NOMO-1 treated with dmso at 0.1 percent for 144 hours (cell line): ENCODE results near the gene CRTC3.
"Not testable (repeated sequence)": the region's sequence is repeated elsewhere in the genome, so short reads cannot be mapped to it uniquely, and the experiment has no call there.

Experiments
- DNase-seq: peaks from one replicate; lab custom pipeline; 2025; ENCODE audit not compliant: unreplicated experiment; lab: John Stamatoyannopoulos, UW

The CRTC3 gene

DNA sequence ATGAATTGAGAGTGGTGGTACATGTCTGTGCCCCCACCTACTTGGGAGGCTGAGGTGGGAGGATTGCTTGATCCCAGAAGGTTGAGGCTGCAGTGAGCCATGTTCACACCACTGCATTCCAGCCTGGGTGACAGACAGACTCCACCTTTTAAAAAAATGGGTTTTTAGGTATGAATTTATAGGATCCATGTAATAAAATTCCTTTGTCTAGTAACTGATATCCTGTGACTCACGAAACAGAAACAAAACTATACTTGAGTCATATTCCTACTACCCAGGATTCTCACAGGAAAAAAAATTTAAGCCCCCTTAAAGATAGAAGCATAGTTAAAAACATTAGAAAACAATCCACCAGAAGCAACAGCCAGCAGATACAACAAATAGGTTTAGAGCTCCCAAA is 10.0 kb upstream of the CRTC3 start:
- DNase-seq: no peak

DNA sequence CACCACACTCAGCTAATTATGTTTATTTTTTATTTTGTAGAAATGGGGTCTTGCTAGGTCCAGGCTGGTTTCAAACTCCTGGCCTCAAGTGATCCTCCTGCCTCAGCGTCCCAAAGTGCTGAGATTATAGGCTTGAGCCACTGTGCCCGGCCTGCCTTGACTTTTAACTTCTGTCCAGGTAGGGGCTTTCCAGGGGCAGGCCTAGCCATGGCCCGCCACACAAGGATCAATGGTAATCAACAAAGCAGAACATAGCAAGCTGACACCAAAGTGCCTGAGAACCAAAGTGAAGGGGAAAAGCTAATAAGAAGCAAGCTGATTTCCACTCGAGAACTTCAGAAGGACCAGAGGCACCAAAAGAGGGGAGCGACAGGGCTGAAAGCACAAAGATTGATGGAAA is 9.4 kb upstream of the CRTC3 start:
- DNase-seq: no peak

DNA sequence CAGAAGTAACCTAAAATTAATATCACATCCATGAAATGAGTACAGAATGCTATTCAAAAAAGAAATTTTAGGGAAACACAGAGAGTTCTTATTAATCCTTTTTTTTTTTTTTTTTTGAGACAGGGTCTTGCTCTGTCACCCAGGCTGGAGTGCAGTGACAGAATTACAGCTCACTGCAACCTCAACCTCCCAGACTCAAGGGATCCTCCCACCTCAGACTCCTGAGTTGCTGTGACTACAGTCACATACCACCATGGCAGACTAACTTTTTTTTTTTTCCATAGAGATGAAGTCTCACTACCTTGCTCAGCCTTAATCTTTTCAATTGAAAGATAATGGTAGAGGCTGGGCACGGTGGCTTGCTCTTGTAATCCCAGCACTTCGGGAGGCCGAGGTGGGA is 6.3 kb upstream of the CRTC3 start:
- no peak for DNase-seq

DNA sequence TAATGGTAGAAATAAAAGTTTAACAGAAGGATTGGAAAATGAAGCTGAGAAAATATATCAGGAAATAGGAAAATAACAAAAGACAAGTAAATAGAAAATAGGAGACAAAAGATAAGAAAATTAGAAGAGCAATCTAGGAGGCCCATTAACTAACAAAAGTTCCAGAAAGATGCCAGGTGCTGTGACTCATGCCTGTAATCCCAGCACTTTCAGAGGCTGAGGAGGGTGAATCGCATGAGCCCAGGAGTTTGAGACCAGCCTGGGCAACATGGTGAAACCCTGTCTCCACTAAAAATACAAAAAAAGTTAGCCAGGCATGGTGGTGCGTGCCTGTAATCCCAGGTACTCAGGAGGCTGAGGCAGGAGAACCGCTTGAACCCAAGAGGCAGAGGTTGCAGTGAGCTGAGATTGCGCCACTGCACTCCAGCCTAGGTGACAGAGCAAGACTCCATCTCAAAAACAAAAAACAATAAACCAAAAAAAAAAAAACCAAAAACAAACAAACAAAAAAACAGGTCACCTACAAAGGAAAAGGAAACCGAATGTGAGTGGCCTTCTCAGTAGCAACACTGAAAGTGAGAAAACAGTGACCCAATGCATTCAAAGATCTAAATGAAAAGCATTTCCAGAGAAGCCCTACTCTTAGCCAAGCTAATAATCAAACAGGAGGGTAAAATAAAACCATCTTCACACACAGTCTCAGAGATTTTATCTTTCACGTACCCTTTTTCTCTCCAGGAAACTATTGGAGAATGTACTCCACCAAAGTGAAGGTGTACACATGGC is 5.5 kb upstream of the CRTC3 start:
- DNase-seq: not testable (repeated sequence)

DNA sequence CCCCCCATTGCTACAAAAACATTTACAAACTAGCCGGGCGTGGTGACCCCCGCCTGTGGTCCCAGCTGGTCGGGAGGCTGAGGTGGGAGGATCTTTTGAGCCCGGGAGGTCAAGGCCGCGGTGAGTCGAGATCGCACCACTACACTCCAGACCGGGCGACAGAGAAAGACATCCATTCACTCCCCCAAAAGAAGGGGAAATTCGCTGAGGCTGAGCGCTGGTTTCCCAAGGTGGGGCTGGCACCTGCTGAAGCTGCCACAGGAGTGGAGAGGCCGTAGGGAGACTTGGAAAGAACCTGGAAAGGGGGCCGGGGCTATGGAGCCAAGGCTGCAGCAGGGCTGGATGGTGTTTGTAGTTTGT is 732 bp upstream of the CRTC3 start:
- DNase-seq: no peak

DNA sequence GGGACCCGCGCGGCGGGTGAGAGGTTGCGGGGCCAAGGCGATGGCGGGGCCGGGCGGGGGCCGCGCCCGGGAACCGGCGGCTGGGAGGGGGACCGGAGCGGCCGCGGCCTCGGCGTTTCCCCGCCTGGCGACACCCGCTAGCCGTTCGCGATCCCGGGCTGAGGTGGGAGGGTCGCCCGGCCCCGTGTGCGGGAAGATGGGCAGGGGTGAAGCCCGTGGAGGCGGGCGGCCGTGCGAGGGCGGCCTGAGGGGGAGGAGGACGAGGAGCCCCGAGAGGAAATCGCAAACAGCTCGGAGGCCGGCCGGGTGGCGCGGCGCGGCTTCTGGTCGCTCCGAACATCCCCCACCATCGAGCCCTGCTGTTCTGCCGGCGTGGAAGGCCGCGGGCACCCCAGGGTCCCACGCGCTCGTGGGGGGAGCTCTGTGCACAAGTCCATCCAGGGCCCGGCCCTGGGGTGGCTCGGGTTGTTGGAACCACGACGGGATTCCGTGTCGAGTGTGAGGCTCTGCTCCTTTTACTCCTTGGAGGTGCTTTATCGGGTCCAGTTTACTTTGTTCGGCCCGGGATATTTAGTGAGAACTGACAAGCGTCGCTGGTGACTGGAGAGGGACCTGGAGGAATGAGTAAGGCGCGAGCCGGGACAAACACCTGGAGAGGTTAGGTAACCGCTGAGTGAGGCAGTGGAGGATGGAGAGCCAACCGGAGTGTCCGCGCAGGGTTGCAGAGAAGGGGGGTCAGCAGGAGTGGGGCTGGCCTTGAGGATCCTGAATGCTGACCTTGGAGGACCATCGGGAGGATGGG is 728 bp downstream of the CRTC3 start:
- DNase-seq: no peak

DNA sequence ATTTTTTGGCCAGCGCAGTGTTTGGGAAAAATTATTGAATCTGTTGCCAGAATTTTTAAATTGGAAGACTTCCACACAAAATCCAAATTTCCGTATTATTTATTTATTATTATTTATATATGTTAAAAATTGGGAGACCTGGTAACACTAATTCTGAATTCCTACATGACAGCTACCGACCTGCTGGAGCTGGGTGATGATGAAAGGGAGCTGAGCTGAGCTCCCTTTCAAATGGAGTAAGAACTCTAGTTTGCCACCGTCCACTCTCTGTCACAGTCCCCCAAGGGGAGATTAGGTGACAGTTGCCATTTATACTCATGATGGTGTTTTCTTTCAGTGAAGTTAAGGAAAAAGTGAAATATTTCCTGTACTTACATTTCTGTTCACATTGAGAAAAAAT is 1.4 kb downstream of the CRTC3 start:
- DNase-seq: no peak

DNA sequence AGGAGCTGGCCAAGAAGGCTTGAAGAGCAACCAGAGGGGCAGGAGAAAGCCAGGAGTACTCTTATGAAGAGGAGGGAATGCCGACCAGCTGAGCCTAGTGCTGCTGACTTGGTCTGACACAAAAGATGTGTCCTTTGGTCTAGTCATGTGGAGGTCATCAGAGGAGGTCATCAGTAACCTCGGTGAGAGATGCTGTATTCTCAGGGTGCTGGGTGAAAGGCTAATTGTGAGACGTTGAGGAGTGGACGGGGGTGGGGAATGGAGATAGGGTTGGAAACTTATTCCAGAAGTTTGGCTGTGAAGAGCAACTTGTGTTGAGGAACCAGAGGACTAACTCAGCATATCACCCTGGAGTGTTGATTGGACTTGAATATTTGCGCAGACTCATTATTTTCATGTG is 5.5 kb downstream of the CRTC3 start:
- DNase-seq: no peak

DNA sequence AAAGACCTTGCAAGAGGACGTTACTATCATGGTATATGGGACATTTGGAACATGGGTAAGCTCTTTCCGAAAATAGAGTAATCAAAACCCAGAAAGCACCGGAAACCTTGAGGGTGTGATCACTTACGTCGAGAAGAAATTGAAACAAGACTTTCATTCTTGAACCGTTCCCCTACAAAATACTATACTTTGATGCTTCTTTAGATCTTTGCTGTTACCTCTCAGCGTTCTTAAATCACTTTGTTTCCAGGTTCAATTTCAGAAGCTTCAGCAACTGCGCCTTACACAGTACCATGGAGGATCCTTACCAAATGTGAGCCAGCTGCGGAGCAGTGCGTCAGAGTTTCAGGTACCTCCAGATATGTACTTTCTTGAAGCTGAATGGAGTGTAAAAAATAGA is 10.1 kb downstream of the CRTC3 start:
- no peak for DNase-seq

DNA sequence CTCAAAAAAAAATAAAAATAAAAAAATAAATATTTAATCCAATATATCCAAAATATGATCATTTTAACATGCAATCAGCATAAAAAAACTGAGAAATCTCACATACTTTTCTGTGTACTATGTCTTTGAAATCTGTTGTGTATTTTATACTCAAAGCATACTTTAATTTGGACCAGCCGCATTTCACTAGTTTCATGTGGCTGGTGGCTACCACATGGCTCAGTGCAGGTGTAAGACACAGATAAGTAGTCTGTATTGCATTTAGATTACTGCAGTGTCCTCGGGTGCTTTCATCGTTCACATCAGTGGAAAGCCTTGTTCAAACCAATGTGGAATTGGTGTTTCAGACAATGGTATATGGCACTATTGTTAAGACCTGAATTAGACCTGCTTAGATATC is 11.0 kb downstream of the CRTC3 start:
- DNase-seq: no peak

DNA sequence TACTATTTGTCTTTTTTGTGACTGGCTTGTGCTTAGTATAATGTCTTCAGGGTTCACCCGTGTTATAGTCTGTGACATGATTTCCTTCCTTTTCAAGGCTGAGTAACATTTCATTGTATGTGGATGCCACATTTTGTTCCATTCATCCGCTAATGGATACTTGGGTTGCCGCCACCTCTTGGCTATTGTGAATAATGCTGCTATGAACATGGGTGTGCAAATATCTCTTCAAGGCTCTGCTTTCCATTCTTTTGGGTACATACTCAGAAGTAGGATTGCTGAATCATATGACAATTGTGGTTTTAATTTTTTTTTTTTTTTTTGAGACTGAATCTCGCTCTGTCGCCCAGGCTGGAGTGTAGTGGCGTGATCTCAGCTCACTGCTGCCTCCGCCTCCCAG is 15.4 kb downstream of the CRTC3 start:
- no peak for DNase-seq

DNA sequence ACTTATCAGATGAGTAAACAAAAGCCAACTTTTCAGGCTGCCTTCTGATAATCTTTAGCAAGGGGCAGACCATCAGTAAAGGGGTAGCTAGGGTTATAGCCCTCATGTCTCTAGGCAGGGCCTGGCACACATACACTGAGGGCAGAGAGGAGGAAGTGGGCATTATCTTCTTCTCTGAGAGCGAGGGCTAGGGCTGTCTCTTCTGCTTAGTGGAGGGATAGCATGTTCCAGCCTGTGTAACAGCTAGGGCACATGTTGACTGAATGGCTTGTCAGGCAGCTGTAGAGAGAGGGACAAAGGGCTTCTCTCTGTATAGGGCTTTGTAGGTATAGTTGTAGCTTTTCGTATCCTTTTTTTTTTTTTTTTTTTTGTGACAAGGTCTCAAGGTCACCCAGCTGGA is 17.8 kb downstream of the CRTC3 start:
- DNase-seq: no peak

DNA sequence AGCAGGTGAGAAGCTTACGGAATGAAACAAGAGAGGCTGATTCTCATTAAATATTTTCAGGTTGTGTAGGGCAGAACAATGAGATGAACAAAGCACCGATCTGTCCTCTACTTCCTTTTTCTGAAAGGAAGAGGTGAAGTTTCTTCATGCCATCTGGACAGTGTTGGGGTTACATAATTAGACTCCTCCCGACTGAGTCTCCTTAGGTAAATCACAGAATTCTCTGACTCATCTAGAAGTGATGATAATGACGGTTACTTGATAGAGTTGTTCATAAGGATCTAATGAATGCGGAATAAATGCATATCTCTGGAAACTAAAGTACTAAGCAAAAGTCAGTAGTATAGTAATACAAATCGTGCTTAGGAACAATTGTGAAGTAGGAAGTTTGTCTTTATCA is 21.2 kb downstream of the CRTC3 start:
- DNase-seq: peak; percentile 76

DNA sequence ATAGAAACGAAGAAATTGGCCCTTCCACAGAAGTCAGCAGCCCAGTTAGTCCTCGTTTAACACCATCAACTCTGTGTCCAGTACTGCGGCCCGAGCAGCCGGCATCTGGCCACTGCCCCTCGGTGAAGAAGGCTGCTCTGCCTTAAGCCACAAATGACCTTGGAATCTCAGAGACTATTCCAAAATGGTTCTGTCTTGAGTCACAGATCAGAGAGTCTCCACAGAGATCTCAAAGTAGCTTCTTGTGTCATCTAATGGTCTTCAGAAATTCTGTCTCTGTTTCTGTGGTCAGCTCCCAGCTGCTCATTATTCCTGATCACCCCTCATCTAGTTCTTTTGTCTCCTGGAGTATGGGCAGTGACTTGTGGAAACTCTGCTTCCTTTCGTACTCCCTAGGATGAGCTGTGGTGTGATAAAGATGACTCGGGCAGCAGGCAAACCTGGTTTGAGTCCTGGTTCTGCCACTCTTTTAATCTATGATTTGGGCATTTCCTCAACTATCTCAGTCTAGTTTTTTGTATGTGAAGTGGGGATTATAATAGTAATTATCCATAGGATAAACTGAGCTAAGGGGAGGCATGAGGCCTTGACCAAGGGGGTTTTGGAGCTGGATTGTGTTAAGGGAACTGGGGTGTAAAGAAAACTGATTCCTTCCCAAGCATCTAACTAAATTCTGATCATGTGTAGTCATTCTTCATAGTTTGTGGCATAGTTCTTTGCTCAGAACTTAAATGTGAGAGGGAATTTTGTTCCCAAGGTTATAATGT is 22.6 kb downstream of the CRTC3 start:
- no peak for DNase-seq

DNA sequence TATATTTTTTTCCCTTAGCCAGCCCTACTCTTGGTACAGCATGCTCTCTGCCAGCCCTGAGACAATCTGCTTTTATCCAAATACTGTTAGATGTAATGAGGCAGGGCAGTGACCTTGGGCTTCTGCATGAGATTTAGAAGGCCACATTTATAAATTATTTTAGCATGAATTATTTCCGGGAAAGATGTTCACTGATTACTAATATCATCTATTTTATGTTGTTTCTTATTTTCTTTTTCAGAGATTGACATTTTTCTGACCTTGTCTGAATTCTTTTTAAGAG is 23.1 kb downstream of the CRTC3 start:
- no peak for DNase-seq

DNA sequence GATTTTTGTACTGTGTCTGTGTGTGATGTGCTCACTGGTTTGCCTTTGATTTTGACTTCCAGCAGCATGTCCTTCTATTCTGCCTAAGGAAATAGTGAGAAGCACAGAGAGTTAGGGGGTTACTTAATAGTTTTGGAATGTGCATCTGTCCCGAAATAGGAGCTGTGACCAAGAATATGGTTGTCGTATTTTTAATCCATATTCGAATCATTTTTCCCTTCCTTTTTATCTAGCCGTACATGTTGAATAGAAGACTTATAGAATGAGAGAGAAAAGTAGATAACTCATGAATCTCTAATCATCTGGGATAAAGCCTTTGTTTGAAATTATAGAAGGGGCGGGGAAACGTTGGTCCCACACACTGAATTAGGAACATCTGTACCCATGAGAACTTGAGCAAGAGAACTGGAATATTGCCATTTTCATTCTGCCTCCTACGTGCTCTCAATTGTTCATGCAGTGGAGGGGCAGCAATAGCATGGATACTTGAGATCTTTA is 23.6 kb downstream of the CRTC3 start:
- DNase-seq: no peak

DNA sequence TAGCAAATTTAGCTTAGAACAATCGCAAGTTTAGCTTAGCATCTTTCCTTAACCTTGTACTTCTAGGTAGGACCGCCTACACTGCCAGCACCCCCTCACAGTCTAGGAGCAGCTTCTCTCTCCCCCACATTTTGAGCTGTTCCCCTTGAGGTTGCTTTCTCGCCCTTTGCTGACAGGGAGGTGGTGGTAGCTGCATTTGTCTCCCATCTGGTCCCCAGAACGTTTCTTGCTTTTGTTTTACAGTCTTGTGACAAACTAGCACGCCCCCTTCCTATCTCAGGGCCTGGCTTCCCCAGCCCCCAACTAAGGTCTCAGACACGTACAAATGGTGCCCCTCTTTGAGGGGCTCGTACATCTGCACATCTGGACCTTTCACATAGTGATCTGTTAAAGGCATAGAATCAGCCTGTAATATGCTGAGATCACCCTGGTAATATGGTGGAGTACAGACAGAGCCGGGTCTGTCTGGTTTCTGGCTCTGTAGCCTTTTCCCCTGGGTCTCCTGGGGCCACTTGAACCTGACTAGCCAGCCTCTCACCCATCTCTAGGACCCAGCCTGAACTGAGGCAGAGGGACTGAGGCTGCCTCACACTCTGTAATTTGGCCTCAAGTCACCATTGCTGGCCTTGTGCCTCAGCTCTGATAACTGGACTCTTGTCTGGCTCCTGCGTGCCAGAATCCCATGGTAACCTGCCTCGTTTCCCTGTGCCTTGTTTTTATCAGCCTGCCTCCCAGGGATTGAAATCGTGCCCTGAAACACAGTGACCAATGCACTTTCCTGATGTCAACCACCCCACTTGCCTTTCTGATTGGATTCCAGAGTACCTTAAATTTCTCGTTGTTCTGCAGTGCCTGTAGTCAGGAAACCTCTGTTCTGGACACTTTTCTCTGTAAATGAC is 27.7 kb downstream of the CRTC3 start:
- DNase-seq: no peak

DNA sequence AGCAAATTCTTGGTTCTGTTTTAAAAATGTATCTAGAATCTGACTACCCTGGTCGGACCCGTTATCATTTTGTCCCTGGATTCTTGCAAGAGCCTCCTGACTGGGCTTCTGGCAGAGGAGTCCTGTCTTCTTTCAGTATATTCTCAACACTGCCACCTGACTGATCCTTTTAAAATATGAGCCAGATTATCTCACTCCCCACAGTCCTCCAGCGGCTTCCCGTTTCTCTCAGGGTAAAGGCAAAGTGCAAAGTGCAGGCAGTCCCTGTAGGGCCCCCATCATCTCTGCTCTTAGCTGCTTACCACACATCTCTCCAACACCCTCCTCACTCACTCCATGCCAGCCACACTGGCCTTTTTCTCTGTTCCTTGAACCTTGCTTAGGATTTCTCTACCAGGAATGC is 28.4 kb downstream of the CRTC3 start:
- DNase-seq: peak; percentile 83

DNA sequence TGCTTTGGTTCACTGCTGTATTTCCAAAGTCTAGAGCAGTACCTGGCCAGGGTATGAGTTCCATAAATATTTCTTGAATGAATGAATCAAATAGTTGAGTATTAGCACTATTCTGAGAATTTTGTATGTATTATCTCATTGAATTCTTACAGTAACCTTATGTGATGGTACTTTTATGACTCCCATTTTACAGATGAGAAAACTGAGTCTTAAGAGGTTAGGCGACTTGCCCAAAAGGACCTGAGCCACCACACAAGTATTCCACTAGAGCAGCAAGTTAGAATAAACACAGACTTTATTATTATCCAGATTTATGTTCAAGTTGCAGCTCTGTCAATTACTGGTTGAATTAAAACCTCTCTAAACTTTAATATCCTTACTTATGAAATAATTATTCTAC is 29.4 kb downstream of the CRTC3 start:
- no peak for DNase-seq

DNA sequence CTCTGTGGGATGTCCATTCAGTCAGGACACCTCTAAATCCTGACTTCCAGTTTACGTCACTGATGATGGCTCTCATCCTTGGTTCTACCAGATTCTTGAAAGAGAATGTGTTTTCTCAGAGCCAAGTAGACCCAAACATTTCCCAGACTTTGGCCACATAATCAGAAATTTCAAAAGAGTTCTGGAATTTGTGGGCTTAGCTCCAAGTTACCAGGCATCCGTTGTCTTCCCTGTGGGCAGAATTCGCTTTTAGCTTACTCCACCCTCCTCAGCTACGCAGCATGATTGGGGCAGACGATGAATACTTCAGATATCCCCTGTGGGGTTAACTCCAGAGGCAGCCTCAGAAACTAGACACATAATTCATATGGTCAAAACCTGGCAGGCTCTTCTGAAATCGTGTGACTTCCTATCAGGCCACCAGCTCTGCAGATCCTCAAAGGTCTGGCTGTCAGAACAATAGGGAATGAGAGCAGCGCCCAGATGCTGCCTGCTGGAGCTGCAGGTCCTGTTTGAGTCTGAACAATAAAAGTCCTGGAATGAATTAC is 30.6 kb downstream of the CRTC3 start:
- no peak for DNase-seq
